IPS-NIHi7 (cell line): ENCODE measurements around the gene ST6GALNAC4.
A peak's percentile ranks its signal among the peaks of the same experiment; 100 is the strongest.

Experiments used
- DNase-seq: peaks from one replicate; pipeline ENCODE4 v3.0.0; 2012; ENCODE audit warnings: mixed read lengths; ENCODE audit errors: extremely low spot score

The ST6GALNAC4 gene

DNA sequence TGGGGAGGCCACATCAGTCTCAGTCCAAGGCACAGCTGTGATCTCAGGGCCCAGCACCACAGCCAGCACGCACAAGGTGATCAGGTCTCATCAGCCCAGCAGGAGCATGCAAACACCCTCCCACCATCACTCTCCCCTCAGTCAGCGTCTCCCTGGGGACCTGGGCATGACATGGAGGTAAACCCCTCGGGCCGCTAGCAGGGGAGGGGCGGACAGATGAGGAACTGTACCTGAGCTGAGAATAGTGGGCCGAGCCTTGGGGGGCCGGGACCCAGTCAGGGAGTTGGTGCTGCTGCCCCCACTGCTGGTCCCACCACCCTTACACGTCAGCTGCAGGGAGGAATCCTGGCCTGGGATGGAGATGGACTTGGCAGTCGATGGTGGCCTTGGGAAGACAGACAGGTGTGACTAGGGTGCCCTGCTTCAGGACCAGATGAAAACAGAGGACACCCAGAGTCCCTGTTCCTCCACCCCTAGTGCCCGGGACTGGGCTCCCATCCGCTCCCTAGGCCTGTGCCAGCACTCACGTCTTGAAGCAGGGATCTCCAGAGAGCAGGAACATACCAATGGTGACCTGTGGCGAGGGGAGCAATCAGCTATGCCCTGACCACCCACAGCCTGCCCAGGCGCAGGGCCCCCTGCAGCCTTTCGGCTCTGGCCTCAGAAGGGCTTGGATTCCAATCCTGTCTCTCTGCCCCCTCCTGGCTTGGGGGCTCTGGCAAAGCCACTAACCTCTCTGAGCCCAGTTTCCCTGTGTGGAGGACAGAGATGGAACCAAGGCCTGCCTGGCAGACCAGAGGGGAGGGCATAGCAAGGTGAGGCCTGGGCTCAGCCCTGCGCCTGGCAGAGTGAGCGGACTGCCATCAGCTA is 31.2 kb upstream of the ST6GALNAC4 start:
- DNase-seq: no peak

DNA sequence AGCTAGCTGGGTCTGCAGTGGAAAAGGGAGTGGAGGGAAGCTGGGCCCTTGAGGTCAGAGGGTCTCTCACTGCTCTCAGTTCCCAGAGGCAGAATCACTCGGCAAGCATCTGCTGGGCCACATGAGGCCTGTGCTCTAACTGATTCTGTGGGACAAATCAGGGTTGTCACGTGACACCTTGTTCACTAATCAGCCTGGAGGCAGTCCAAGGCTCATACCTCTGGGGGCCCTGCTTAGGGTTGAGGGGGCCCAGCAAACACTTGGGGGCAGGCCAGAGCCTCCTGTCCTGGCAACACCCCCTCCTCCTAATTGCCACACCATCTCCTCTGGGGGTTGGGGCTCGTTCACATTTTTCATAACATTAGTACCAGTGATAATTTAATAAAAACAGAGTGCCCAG is 29.9 kb upstream of the ST6GALNAC4 start:
- no peak for DNase-seq

DNA sequence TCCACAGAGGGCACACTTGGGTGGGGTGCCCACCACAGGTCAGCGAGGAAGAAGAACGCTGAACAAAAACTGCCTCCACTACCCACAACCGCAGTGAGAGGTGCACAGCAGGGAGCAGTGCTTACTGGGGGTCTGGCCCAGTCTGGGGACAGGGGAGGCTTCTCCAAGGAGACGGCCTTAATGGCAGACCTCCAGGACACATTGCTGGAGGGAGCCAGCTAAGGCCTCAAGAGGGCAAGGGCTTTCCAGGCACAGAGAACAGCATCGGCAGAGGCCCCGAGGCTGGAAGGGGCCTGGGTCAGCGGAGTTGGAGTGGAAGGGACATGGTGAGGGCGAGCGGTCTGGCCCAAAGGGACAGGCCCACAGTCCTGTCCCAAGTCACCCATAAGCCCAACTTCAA is 29.1 kb upstream of the ST6GALNAC4 start:
- no peak for DNase-seq

DNA sequence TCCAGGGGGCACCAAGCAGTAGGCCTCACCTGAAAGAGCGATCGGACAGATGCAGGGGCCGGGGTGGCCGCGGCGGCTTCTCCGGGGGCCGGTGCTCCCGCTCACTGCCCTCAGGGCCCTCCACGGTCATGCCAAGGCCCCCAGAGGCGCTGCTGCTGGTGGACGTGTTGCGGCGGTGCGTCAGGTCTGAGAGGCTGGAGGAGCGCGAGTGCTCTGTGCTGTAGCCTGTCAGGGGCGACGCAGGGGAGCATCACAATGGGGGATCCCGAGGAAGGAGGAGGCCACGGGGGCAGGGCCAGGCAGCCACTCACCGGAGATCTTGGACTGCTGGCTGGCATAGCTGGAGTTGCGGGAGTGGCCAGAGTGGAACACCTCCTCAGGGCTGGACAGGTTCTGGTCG is 28.5 kb upstream of the ST6GALNAC4 start:
- DNase-seq: no peak

DNA sequence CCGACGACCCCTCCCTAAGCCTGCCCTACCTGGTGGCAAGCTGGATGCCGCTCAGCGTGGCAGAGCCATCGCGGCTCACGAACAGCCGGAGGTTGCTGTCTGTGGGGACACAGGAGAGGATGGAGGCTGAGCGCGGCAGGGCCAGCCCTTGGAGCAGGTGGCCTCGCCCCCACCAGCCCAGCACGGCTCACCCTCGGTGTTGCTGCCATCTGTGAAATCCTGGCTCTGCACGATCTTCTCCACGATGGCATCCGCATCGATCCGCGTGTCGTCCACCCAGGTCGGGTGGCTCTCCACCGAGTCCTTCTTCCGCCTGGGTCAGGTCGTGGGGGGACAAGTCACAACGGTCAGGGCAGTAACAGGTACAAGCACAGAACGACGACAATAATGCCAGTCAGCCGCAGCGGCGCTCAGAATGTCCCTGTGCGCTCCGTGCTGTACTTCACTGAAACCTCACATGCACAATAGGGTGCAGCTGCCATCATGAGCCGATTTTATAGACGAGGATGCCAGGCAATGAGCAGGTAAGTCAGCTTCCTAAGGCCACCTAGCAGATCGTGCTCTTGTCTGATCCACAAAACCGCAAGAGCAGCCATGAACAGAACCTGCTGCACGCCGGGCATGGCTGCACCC is 27.9 kb upstream of the ST6GALNAC4 start:
- no peak for DNase-seq

DNA sequence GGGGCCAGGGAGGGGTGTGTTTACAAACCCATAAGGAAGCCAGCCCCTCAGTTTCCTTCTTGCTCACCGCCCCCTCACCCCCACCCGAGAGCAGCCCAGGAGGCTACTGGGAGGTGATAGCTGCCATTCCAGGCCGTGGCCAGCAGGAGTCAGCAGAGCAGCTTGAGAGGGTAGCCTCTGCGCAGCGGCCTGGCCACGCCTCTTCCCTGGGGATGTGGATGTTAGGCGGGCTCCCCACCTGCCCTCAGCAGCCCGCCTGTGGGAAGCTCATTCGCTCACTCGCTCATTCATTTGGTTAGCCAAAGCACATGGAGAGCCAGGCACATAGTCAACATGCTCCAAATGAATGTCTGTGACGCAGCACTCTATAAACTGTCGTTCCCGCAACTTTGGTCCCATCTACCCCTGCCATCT is 26.9 kb upstream of the ST6GALNAC4 start:
- DNase-seq: peak; percentile 94

DNA sequence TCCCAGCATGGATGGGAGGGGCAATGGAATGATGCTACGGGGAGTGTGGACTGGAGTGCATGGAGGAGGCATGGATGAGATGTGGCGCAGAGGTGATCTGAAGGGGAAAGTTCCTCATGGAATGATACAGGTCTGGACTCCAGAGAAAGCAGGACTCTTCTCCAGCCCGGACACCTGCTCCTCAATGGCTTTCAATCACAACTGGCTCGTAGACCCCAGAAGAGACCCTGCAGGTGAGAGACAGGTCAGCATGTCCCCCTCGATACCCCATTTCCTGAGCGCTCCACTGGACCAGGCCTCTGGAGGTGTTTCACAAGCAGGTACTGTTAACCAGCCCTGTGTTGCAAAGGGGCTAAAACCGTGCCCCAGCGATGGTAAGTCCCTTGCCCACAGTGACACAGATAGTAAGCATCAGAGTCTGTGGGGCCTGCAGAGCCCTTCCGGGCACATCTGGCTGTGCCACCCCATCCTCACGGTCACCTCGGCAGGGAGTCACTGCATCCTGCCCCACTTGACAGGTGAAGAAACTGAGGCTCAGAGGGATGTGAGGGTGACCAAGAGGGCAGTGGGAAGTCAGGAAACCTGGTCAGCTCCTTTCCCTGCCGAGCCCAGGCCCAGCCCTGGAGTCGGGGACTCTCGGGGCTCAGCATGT is 26.3 kb upstream of the ST6GALNAC4 start:
- no peak for DNase-seq

DNA sequence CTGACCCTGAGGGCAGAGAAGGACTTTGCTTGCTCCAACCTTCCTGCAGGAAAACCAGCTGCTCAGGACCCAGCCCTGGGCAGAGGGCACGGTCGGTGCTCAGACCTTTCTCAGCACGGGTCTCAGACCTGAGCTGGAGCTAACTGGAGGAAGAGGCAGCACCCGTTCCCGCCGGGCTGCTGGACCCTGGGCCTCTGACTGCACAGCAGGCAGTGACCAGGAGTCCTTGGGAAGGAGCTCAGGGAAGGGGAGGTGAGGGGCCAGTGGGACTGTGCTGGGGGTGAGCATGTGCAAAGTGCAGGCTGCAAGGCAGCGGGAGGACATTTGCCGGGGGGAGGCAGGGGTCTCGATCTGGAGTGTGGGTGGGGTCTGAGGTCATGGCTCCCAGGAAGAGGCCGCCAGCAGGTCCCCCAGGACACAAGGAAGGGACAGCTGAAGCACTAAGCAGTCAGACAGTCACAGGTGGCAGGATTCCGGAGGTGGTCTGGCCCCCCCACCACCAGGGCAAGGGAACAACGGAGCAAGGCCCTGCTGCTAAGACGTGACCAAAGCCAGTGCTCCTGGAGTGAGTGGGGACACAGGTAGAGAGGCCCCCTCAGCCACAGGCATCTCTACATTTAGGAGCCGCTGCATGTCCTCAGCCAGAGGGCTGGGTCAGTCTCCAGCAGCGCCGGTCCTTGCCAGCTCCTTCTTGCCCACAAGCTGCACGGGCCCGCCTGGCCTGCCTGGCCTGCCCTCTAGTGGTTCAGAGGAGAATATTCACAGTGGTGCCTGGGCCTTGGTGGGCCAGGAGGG is 25.6 kb upstream of the ST6GALNAC4 start:
- DNase-seq: peak; percentile 80

DNA sequence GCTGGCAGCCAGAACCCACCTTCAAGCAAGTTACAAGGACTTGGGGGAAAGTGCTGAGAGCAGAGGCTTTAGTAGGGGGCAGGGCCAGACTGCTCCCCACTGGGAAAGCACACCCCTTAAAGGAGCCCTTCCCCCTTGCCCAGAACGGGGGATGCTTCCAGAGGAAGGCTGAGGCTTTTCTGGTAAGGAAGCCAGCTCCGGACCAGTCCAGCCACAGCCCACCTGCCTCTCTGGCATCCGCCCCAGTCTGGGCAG is 25.0 kb upstream of the ST6GALNAC4 start:
- no peak for DNase-seq

DNA sequence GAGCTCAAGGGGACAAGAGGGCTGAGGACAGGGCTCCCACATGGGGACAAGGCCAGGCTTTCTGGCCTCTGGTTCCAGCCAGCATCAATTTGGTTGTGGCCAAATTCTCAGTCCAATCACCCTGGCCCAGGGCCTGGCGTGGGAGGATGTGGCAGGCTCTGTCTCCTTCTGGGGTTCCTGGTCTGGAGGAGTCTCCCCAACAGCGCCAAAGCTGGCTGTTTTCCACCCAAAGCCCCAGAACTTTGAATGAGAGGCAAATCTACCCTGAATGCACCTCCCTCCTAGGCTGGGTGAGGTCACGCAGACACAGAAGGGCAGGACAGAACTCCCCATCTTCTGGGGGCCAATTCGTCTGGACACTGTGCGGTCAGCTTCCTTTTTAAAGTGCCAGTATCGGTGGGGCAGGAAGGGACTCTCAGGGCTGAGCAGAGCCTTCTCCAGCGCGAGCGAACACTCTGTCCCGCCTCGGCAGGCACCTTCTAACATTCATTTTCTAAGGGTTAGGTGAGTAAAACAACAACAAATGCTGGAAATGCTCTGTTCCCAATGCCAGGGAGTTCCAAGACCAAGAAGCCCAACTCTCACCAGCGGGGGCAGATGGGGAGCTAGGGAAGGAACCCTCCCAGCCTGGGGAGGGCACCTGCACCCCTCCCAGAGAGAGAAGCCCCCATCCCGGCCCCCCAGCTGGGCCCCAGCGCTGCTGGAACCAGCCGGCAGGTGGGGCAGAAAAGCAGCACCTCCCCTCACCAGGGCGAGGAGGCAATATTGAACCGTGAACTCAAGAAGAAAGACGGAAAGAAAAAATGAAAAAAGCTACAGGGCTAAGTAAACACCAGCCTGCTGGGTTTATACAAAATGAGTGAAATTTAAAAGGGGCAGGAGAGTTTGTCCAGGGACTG is 24.5 kb upstream of the ST6GALNAC4 start:
- no peak for DNase-seq

DNA sequence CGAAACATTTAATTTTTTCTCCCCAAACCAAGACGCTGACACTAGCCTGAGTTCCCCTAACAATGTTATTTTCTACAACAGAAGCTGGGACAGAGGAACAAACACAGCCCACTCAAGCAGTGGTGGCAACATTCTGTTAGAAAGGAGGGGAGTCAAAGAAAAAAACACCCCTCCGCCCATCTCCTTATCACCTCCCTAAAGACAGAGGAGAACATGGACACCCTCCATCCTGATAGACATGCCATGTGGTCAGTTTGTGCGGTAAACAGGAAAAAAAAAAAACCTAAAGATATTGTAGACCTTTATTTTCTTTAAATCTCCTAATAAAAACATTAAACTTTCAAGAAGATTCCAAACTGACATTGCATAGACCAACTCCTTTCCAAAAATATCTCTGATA is 23.8 kb upstream of the ST6GALNAC4 start:
- DNase-seq: no peak

DNA sequence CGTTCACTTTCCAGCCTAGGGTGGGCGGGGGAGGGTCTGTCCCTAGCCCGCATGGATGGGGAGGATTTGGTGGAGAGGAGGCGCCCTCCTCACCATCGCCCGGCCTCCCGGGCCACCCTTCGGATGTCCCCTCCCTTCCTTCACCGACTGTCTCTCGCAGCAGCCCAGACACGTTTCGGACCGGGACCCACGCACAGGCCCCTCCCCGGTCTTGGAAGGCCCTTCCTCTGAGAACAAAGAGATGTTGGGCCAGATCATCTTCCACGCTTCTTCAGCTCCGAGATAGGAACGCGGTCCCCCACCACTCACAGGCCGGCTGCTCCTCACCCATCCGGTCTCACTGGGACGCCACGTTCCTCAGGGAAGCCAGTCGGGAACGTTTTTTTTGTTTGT is 21.5 kb upstream of the ST6GALNAC4 start:
- DNase-seq: peak; percentile 52

DNA sequence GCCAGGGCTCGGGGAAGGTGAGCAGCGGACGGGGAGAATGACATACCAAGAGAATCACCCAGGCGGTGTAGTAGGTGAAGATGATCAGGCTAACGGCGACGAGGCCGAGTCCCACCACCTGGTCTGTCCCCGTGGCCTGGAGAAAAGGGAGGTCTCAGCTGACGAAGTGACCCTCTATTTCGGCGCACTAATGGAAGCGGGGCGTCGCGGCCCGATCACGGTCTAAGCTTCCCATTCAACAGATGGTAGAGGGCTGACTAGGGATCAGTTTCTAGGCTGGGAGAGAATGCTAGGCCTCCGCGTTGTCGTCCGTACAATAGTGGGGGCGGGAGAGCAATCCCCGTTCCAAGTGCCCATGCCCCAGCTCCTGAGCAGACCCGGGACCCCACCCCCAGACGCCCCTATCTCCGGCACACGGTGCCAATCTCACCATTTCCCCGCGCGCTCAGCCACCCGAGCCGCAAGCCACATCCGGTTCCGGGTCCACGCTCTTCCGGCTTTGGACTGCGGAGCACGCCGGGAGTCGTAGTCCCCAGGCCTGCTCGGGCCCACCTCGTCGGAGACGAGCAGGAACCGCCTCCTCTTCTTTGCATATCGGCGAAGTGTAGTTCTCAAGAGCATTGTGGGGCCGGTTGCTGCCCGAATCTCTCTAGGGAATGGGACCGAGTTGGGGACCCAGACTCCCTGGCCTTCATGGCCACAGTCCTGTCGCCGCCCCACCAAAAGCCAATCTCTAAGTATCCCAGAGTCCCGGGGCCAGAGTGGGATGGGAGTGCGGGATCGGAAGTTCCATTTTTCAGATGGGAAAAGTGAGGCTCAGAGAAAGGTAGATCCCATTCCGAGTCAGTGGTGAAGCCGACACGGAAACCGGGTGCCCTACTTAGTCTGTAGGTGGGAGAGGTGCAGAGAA is 20.8 kb upstream of the ST6GALNAC4 start, which contains the start of gene DPM2:
Gene DPM2, minus strand, starts transcription at position 467 of the 910 bp plus-strand sequence. Its CDS starts 34 bp downstream, at position 433.
- DNase-seq: peak; percentile 91

DNA sequence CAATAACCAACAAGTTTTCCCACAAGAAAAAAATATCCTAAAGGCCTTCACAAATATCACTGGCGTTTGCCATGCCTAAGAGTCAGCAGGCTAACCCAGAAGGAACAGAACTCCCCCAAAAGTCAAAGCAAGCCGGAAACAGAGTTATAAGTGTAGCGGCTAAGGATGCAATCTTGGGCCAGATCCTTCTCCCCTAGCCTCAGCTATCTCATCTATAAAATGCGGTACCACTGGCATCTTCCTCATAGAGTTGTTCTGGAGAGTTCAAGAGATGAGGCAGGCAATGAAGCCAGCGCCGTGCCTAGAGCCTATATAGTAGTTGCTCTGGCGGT is 20.2 kb upstream of the ST6GALNAC4 start:
- DNase-seq: no peak

DNA sequence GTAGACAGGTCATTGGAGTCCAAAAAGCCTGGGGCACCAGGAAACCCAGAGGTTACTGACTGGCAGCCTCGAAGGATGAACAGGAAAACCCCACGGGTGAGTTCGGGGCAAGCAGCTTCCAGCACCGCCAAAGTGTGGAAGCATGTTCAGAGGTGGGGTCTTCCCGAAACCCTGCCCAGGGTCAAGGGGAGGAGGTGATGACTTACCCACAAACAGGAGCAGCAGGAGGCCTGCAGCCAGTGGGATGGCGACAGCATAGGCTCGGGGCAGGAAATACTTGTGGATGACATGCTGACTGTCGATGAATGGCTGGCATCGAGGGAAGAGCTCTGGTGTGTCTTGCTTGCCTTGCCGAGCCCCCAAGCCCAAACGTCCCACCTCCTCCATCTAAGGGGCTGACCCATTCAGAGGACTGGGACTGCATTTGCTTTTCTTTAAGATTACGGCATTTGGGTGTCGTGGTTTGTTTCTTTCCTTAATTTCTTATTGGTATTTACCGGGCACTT is 19.6 kb upstream of the ST6GALNAC4 start:
- no peak for DNase-seq

DNA sequence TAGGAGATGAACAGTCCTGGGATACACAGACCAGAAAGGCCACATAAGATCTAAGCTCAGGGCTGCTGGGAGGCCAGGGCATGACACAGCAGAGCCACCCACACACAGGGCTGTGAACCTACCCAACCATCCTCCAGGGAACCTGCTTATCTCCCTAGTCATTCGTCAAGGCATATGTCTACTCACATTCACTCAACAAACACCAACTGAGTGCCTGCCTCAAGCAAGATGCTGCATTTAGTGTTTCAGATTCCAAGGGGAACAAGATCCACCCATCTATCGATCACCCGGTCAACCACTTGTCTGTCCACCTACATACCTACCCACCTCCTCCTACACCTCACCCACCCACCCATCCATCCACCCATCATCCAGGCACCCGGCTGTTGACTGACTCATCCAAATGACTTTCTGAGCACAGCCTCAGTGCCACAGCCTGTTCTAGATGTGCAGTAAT is 19.0 kb upstream of the ST6GALNAC4 start:
- DNase-seq: no peak

DNA sequence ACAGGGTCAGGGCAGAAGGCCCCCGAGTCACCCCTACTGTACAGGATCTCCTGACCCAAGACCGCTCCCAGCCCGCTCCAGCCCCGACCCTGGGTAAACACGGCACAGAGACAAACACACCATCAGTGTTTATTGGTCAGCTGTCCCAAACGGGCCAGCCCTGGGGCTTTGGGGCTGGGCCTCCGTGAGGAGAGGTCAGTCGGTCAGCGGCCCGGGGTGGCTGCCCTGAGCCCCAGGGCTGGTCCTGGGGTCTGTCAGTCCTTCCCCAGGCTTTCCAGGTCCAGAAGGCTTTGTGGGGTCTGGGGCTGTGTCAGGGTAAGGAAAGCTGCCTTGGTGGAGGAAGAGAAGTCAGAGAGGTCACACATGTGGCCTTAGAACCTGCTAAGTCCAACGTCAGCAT is 18.1 kb upstream of the ST6GALNAC4 start:
- no peak for DNase-seq

DNA sequence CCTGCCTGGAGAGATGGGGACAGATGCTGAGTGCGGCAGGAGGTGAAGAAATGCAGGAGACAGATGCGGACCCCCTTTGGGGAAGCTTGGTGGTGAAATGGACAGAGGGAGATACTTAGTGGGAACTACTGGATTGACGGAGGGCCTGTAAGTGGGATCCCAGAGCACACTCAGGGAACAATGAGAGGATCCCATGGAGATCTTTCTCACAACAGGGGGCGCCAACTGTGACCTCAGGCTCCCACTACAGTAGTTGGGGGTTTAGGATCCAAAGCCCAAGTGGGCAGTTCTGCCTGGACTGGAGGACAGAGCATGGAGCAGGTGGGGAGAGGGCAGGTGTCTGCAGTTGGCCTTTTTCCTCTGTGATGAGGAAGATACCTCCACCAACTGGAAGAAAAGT is 17.4 kb upstream of the ST6GALNAC4 start:
- no peak for DNase-seq

DNA sequence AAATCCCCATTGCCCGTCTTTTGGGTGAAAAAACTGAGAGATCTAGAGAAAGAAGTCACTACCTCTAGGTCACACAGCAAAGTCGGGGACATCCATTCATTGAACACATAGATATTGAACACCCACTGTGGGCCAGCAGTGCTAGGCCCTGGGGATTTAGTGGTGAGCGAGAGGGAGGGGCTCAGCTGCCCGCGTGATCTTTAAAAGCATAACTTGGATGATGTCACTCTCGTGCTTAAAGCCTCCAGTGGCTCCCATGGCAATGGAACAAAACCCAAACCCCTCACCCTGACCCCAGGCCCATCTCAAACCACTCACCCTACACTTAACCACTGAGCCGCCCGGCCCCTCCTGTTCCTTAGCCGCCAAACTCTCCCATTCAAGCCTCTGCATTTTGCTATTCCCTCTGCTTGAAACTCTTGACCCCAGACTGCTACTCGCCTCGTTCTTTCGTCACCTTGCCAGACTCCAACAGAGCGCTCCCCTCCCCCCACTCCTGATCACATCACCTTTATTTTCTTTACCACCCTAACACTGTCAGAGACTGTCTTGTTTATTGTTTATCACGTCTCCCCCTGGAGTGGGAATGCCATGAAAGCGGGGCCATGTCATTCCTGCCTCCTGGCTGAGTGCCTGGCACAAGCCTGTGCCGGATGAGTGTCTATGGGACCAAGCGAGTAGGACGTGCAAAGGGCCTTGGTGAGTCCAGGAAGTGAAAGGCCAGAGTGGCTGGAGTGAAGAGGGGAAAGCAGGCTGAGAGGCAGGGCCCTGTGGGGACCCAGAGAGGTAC is 14.4 kb upstream of the ST6GALNAC4 start:
- DNase-seq: peak; percentile 21
